Kidney (tissue), 14 donors: ENCODE data around the gene GNG13. TPM values are rescaled to one million over a fixed set of nuclear protein-coding genes. Genes with fewer than 3 reads are reported as not detected.

Experiments used
- DNase-seq, 5 donors: peaks; one replicate each; pipeline ENCODE4 v3.0.0-alpha.2; 2013 to 2020
- FAIRE-seq: peaks from 2 replicates; lab custom pipeline; 2012; peaks lifted over from hg19 to GRCh38; lab: Jason Lieb, UNC
- H3K27ac ChIP-seq, 2 donors: one replicate each; pipeline ENCODE4 v1.7.0; 2013; ENCODE audit warnings: low read depth in 2 of 2, low read length in 2 of 2, inconsistent platforms in 1 of 2
- H3K27me3 ChIP-seq: one replicate; pipeline ENCODE4 v1.7.1; 2013; ENCODE audit warnings: low read length, inconsistent platforms; ENCODE audit not compliant: control insufficient read depth, insufficient read depth
- H3K36me3 ChIP-seq, 3 donors: one replicate each; pipeline versions ENCODE4 v1.7.0 to v1.7.1; 2013; ENCODE audit warnings: low read length in 3 of 3, control low read depth in 1 of 3, inconsistent platforms in 1 of 3; ENCODE audit not compliant: insufficient read depth in 3 of 3, control insufficient read depth in 2 of 3
- H3K4me1 ChIP-seq, 3 donors: one replicate each; pipeline versions ENCODE4 v1.7.0 to v1.7.1; 2013; ENCODE audit warnings: low read length in 3 of 3, inconsistent platforms in 1 of 3, low read depth in 1 of 3; ENCODE audit not compliant: control insufficient read depth in 2 of 3, insufficient read depth in 2 of 3
- H3K4me3 ChIP-seq, 3 donors: one replicate each; pipeline versions ENCODE4 v1.7.0 to v1.8.1; 2013; ENCODE audit warnings: low read length in 3 of 3, control low read depth in 1 of 3, inconsistent platforms in 1 of 3
- H3K9ac ChIP-seq, 3 donors: one replicate each; pipeline versions ENCODE4 v1.7.0 to v1.7.1; 2013; ENCODE audit warnings: low read length in 3 of 3, control low read depth in 1 of 3, inconsistent platforms in 1 of 3
- H3K9me3 ChIP-seq, 3 donors: one replicate each; pipeline versions ENCODE4 v1.7.0 to v1.7.1; 2013; ENCODE audit warnings: low read length in 3 of 3, control low read depth in 1 of 3, inconsistent platforms in 1 of 3; ENCODE audit not compliant: control insufficient read depth in 2 of 3, insufficient read depth in 1 of 3
- CTCF ChIP-seq: IDR thresholded peaks from 3 replicates; pipeline ENCODE4 v1.5.1; 2012; ENCODE audit warnings: mild to moderate bottlenecking, moderate library complexity, borderline replicate concordance; ENCODE audit not compliant: insufficient read depth; ENCODE audit errors: extremely low read depth
- intact Hi-C: fragments of 100-400 bp; cut with DNase I; formaldehyde crosslinking; loops from one replicate; pipeline ENCODE4 v1.11.1; 2022
- polyA plus RNA-seq: library from polyadenylated mRNA; stranded (reverse); fragments of 350-450 nt; fragmentation: Illumina TruSeq; extraction: RNeasy Lipid Tissue Mini Kit (QIAGEN cat#74804); gene quantifications from one replicate; pipeline ENCODE4 v1.2.3, GENCODE V29; 2014; ENCODE audit warnings: low read depth, low replicate concordance; ENCODE audit not compliant: insufficient read depth
- total RNA-seq: library from RNA; stranded (reverse); fragmentation: NEBNext Ultra II Directional; extraction: Animal tissue kit (Norgen Biotek cat#: 25700); gene quantifications from one replicate; pipeline ENCODE4 v1.2.1, GENCODE V29; 2021
- donor health status: control.
- donor health status: control.
- donor health status: control.
- donor health status: control.
- donor health status: control.
- donor health status: DM: yes; HTN: yes; CAD: no.
- donor health status: Normal renal cell carcinoma (clear cell type).

GNG13 gene
- total and polyA plus RNA-seq, 2 donors from 2014 or later, result not detected

- FAIRE-seq, result no peak
- no peak overlapping the region for H3K9ac ChIP-seq
- no peak overlapping the region for H3K27ac ChIP-seq
- DNase-seq, result no peak
- H3K9me3 ChIP-seq, result no peaks in the 10 kb centered on the region
- H3K4me1 ChIP-seq, result peaks cover 0 to 6% (median 0%) of the 10 kb centered on the region in 3 donors
- intact Hi-C loops, result no loop called here
- TF ChIP-seq CTCF, result no peak
- H3K4me3 ChIP-seq, result no peak overlapping the region
- no peaks in the 10 kb centered on the region for H3K36me3 ChIP-seq
- no peaks in the 10 kb centered on the region for H3K27me3 ChIP-seq
Observed at GRCh38 chr16:793414-793813, 7.1 kb downstream of the GNG13 start.

- H3K4me3 ChIP-seq, result no peak overlapping the region
- no peak for FAIRE-seq
- H3K27me3 ChIP-seq, result no peaks in the 10 kb centered on the region
- H3K27ac ChIP-seq, result no peak overlapping the region
- no peaks in the 10 kb centered on the region for H3K36me3 ChIP-seq
- peaks cover 0 to 11% (median 0%) of the 10 kb centered on the region in 3 donors for H3K4me1 ChIP-seq
- TF ChIP-seq CTCF, result no peak
- H3K9ac ChIP-seq, result no peak overlapping the region
- H3K9me3 ChIP-seq, result no peaks in the 10 kb centered on the region
- intact Hi-C loops, result no loop called here
- no peak for DNase-seq
Observed at GRCh38 chr16:792221-792995, 8.1 kb downstream of the GNG13 start.

GRCh38 chr16:791131-791530, 9.4 kb downstream of the GNG13 start:
- Histone ChIP-seq H3K27ac (no peak overlapping the region), H3K9me3 (no peaks in the 10 kb centered on the region), H3K36me3 (no peaks in the 10 kb centered on the region), H3K4me1 (peaks cover 0 to 15% (median 0%) of the 10 kb centered on the region in 3 donors), H3K27me3 (no peaks in the 10 kb centered on the region), H3K4me3 (no peak overlapping the region), H3K9ac (no peak overlapping the region)
- no peak for DNase-seq
- no peak for FAIRE-seq
- intact Hi-C loops, result no loop called here
- TF ChIP-seq CTCF, result no peak
